Right renal cortex interstitium (tissue), 3 donors: ENCODE data around the gene KCTD20. TPM values are rescaled to one million over a fixed set of nuclear protein-coding genes. Genes with fewer than 3 reads are reported as not detected.
"Not testable (repeated sequence)": the region's sequence is repeated elsewhere in the genome, so short reads cannot be mapped to it uniquely, and the experiment has no call there.

ENCODE experiments used
- DNase-seq, 3 donors: peaks; one replicate each; pipeline ENCODE4 v3.0.0-alpha.2; 2013; ENCODE audit warnings: low read depth in 3 of 3, low spot score in 2 of 3
- polyA plus RNA-seq, 3 donors: library from polyadenylated mRNA; unstranded; fragments of 120-200 nt; gene quantifications; one replicate each; pipeline ENCODE4 v1.2.1, GENCODE V29; 2013; ENCODE audit not compliant: insufficient read length in 3 of 3

Gene KCTD20
- polyA plus RNA-seq, 3 donors, result 51.1 to 53.0 (median 52.0) TPM

DNA sequence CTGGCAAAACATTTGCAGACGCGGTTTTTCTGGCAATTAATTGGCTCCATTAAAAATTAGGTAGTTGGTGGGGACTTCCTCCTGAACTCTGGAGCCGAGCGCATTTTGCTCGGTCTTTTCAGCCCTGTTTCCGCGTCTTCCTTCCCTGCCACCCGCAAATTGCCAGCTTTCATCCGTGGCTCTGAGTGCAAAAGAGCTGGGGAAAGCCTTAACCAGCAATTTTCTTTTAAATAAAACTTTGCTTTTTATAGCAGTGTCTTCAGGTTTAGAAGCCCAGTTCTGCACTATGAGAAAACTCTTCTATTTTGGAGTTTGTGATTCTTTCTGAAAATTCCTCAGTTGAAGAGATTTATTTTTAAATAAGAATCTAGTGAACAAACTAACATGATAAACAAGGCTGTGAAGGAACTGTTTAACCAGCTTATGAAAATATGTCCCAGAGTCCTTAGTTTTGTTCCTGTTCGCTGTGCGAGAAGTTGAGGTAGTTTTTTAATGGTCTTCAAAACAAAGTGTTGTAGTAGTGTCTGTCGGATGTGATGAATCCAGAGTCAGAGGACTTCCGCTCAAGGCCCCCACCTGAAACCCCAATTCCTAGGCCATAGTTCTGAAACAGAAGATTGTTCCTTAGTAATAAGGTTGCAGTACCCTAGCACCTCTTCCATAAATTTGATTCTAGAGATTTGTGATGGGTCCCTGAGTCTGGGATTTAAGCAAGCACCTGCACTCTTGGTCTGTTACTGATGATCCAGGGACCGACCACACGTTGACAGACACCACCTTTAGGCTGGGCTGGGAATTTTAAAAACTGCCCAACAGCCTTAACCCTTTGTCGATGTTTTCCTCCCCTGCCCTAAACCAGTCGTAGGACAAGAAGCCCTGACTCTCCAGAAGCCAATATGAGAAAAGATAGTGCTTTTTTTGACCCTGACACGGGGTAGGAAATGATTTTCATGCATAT, 950 bp downstream of the KCTD20 start:
- no peak for DNase-seq

DNA sequence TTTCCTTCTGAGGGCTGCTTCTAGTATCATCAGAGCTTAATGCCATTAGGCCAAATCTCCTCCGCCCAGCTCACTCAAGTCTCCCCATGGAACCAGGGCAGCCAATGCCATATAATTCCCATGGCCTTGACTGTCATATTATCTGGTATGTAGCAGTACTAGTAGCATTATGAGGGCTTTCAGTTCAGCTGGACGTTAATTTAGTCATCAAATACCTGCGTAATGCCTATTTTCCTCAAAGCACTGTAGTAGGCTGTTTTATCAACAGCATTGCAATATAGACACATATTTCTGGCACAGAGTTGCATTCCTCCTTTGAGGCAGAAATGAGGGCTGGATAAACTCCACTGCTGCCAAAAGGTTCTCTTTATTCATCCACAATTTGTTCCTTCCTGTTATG, 1.7 kb downstream of the KCTD20 start:
- DNase-seq, result no peak

DNA sequence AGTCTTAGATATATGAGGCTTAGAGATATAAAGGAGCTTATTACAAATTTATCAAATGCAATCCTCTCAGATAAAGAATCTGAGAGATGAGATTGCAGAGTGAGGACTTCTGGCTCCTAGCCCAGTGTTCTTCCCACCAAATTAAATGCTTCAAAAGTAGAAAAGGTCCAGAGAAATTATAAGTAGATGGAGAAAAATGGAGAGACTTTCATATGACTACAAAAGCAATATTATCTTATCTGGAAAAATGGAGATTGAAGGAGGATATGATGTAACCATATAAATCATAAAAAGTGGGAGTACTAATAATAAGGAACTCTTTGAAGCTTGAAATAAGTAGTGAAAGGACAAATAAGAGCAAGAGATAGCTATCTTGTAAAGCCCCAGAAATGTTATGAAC, 2.8 kb downstream of the KCTD20 start:
- no peak for DNase-seq

GRCh38 chr6:36449173-36449572, 6.4 kb downstream of the KCTD20 start:
- not testable (repeated sequence) for DNase-seq

- DNase-seq, result not testable (repeated sequence)
Observed at GRCh38 chr6:36452897-36453296, 10.1 kb downstream of the KCTD20 start.

GRCh38 chr6:36455486-36456027, 12.8 kb downstream of the KCTD20 start:
- DNase-seq, result no peak

DNA sequence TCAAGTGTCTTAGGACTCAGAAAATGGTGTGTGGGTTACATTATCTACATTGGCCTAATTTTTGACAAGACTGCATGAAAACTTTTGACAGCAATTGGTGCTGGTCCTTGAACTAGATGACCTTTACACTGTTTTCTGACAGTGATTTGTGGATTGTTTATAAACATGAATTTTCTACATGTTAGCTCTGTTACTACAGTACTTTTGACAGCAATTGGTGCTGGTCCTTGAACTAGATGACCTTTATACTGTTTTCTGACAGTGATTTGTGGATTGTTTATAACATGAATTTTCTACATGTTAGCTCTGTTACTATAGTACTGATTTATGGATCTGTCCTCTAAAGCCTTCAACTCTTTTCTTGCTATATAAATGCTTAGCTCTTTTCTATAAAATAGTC, 16.7 kb downstream of the KCTD20 start:
- no peak for DNase-seq

- DNase-seq, result no peak
Observed at GRCh38 chr6:36460916-36461315, 18.1 kb downstream of the KCTD20 start.

DNA sequence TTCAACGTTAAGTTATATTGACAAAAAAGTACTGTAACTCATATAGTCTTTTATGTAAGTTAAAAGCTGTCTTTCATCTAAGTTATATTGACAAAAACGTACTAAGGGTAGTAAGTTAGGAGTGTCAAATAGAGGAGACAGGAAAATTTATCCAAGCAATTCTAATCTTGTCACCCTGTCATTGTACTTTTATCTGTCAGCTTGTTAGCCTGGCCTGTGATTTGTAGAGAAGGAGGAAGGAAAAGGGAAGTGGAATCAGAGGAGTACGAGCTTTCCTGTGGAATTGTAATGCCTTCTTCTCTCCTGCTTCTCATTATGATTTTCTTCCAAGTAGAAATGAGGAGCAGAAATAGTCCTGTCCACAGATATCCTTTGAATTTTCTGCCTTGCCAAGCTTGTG, 18.8 kb downstream of the KCTD20 start:
- no peak for DNase-seq

GRCh38 chr6:36463676-36464075, 20.9 kb downstream of the KCTD20 start:
- no peak for DNase-seq

DNA sequence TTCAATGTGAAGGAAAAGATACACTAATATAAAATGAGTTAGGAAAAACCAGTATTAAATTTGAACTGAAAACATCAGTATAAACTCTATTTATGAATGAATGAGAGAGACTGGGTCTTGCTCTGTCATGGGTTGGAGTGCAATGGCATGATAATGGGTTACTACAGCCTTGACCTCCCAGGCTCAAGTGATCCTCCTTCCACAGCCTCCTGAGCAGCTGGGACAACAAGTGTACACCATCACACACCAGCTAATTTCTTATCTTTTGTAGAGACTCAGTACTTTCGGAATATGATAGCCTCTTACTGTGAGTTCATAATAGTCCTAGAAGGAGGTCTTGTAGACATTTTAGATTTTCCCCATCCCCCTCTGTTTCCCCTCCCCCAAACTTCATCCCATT, 21.4 kb downstream of the KCTD20 start:
- no peak for DNase-seq

- DNase-seq, result no peak
Observed at GRCh38 chr6:36467625-36468024, 24.8 kb downstream of the KCTD20 start.

DNA sequence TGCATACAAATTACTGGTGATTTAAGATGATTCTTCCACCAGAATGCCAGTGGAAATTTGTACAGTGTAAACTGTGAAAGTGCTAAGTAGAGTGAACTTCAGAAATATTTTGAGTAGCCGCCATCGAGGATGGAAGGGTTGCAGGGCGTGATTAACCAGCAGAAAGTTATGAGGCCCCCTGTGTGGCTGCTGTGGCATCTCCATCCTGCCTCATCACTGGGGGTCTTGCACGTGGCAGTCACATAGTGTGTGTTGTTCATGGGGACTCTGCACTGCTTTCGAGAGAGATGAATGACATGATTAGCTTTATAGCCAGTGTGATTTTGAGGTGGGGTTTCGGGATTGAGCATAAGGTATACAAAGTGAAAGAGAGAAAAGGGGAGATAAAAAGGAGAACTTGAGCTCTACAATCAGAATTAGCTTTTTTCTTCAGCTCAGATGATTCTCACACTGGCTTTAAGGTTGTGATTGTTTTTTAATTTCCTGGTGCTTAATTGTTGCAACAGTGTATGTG, 26.4 kb downstream of the KCTD20 start:
- no peak for DNase-seq

GRCh38 chr6:36469946-36470345, 27.1 kb downstream of the KCTD20 start:
- DNase-seq, result no peak

DNA sequence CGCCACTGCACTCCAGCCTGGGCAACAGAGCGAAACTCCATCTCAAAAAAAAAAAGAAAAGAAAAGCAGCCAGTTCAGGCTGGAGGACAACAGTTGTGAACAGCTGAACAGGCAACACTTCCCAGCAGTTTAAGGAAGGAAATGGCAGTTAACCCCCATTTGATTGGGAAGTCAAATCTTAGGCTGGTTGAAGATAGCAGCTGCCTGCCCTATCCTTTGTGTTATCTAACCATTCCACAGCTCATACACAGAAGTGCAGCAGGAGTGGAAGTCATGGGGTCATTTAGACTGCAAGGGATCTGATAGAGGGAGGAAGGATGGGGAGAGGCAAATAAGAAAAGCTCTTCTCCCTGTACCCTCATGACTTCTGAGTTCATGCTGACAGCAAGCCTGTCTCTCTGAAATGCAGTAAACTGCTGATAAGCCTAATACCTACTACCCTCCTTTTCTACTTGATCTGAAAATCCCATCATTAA, 35.3 kb downstream of the KCTD20 start:
- no peak for DNase-seq

GRCh38 chr6:36479256-36479655, 36.5 kb downstream of the KCTD20 start:
- DNase-seq, result no peak

GRCh38 chr6:36483326-36483725, 40.5 kb downstream of the KCTD20 start:
- DNase-seq, result not testable (repeated sequence)

DNA sequence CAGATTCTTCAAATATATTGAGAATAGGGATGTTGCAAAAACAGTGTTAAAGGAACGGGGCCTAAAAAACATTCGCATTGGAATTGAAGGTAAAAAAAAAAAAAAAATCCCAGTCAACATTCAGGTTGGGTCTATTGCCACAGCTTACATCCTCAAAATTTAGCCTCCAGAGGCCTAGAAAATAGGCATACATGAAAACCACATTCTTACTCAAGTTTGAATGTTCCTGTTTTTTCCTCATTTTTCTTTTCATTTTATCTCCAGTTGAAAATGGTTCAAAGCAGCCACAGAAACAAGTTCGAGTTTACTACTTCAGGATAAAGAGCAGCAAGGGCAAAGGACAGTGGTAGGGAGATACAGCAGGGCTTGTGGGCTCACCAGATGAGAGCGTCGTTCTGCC, 41.9 kb downstream of the KCTD20 start:
- no peak for DNase-seq

GRCh38 chr6:36487698-36488097, 44.9 kb downstream of the KCTD20 start:
- DNase-seq, result no peak

GRCh38 chr6:36488221-36488620, 45.4 kb downstream of the KCTD20 start:
- DNase-seq, result no peak

GRCh38 chr6:36489426-36489825, 46.6 kb downstream of the KCTD20 start:
- no peak for DNase-seq
